A549 (cell line): ENCODE results near the gene SNTG2. TPM values are rescaled to one million over a fixed set of nuclear protein-coding genes. Genes with fewer than 3 reads are reported as not detected.
A peak's percentile ranks its signal among the peaks of the same experiment; 100 is the strongest.

Experiments used
- ATAC-seq, 2 experiments: fragments of 200-7000 bp in 1 of 2; fragments of >200 bp in 1 of 2; cut with Nextera tagmentation in 1 of 2; cut with Tn5 transposase in 1 of 2; 3 replicates each; pipeline versions ENCODE4 v1.8.0 to v1.9.1; 2018 to 2020; ENCODE audit warnings: mild to moderate bottlenecking in 1 of 2, moderate library complexity in 1 of 2
- CTCF ChIA-PET: fragments of 300-600 bp; sonication (Branson Sonifier 250); formaldehyde crosslinking; extraction: SDS; loops from one replicate; lab custom pipeline; 2021; ENCODE audit warnings: antibody characterized with exemption, inconsistent platforms; lab: Yijun Ruan, JAX
- POLR2A ChIA-PET: fragments of 350-600 bp; formaldehyde crosslinking; extraction: SDS; loops from one replicate; lab custom pipeline; 2021; ENCODE audit warnings: antibody characterized with exemption, inconsistent platforms; lab: Yijun Ruan, JAX
- DNase-seq, 2 experiments: peaks; one replicate each; pipeline versions ENCODE4 v3.0.0 to v3.0.0-alpha.2; 2011 to 2016; ENCODE audit warnings: low read depth in 1 of 2, low spot score in 1 of 2
- FAIRE-seq: peaks from 2 replicates; lab custom pipeline; 2011; peaks lifted over from hg19 to GRCh38; lab: Jason Lieb, UNC
- H3K27ac ChIP-seq, 2 experiments: fragments of >200 bp; sonication (Bioruptor Twin); formaldehyde crosslinking; 3 replicates each; pipeline ENCODE4 v1.5.1; 2016 to 2017
- H3K4me1 ChIP-seq: fragments of >200 bp; sonication (Bioruptor Twin); formaldehyde crosslinking; 3 replicates; pipeline ENCODE4 v1.6.1; 2016
- H3K4me2 ChIP-seq: fragments of >200 bp; sonication (Bioruptor Twin); formaldehyde crosslinking; 3 replicates; pipeline ENCODE4 v1.6.1; 2016
- H3K4me3 ChIP-seq: fragments of >200 bp; sonication (Bioruptor Twin); formaldehyde crosslinking; 3 replicates; pipeline ENCODE4 v1.5.1; 2016
- H3K9me3 ChIP-seq: fragments of >200 bp; sonication (Bioruptor Twin); formaldehyde crosslinking; 3 replicates; pipeline ENCODE4 v1.6.1; 2016
- CBX2 ChIP-seq: fragments of 200-600 bp; sonication (generic); IDR thresholded peaks from 2 replicates; pipeline ENCODE4 v1.6.1; 2016; ENCODE audit warnings: low read depth, mild to moderate bottlenecking, borderline replicate concordance
- CHD2 ChIP-seq: fragments of 150-350 bp; IDR thresholded peaks from 2 replicates; pipeline ENCODE4 v1.6.1; 2014; ENCODE audit warnings: low read length; ENCODE audit not compliant: partially characterized antibody
- CHD4 ChIP-seq: fragments of 200-600 bp; sonication (generic); IDR thresholded peaks from 2 replicates; pipeline ENCODE4 v1.6.1; 2016; ENCODE audit warnings: antibody characterized with exemption, mild to moderate bottlenecking, borderline replicate concordance
- CTCF ChIP-seq: fragments of >200 bp; sonication (Bioruptor Twin); formaldehyde crosslinking; IDR thresholded peaks from 3 replicates; pipeline ENCODE4 v1.5.1; 2016
- EHF ChIP-seq: fragments of 250-450 bp; sonication (Bioruptor Pico); IDR thresholded peaks from 2 replicates; pipeline ENCODE4 v1.5.0; 2020; ENCODE audit warnings: mild to moderate bottlenecking
- FOSB ChIP-seq: fragments of 250-450 bp; sonication (Bioruptor Pico); IDR thresholded peaks from 2 replicates; pipeline ENCODE4 v1.5.0; 2020; ENCODE audit warnings: mild to moderate bottlenecking, moderate library complexity
- FOSL2 ChIP-seq, 2 experiments: fragments of 450-650 bp in 1 of 2; fragments of >200 bp in 1 of 2; sonication (Bioruptor Twin) in 1 of 2; formaldehyde crosslinking; IDR thresholded peaks; 2 replicates each; pipeline versions ENCODE4 v1.5.0 to v1.6.1; 2016 to 2020; ENCODE audit warnings: mild to moderate bottlenecking in 1 of 2, moderate library complexity in 1 of 2
- GATA3 ChIP-seq: IDR thresholded peaks from 2 replicates; pipeline ENCODE4 v1.6.1; 2012; ENCODE audit warnings: borderline replicate concordance
- HOXA7 ChIP-seq: fragments of 250-450 bp; sonication (Bioruptor Pico); IDR thresholded peaks from 2 replicates; pipeline ENCODE4 v1.5.0; 2020; ENCODE audit warnings: mild to moderate bottlenecking, moderate library complexity
- JUNB ChIP-seq: fragments of >200 bp; sonication (Bioruptor Twin); formaldehyde crosslinking; IDR thresholded peaks from 2 replicates; pipeline ENCODE4 v1.6.1; 2016
- MAFK ChIP-seq: fragments of 450-650 bp; IDR thresholded peaks from 2 replicates; pipeline ENCODE4 v1.6.1; 2014; ENCODE audit not compliant: partially characterized antibody
- MAX ChIP-seq: IDR thresholded peaks from 2 replicates; pipeline ENCODE4 v1.6.1; 2012
- MYC ChIP-seq: IDR thresholded peaks from 2 replicates; pipeline ENCODE4 v1.6.1; 2012; ENCODE audit warnings: mild to moderate bottlenecking, inconsistent platforms, low read length, improper control_type of control experiment, borderline replicate concordance
- NPAS2 ChIP-seq: fragments of 250-450 bp; sonication (Bioruptor Pico); IDR thresholded peaks from 2 replicates; pipeline ENCODE4 v1.8.0; 2022; ENCODE audit warnings: mild to moderate bottlenecking, moderate library complexity, borderline replicate concordance
- RAD21 ChIP-seq, 2 experiments: fragments of >200 bp in 1 of 2; sonication (Bioruptor Twin) in 1 of 2; formaldehyde crosslinking in 1 of 2; IDR thresholded peaks in 1 of 2; conservative IDR thresholded peaks in 1 of 2; 2 replicates in 1 of 2; 3 replicates in 1 of 2; pipeline ENCODE4 v1.6.1; 2012 to 2018; ENCODE audit warnings: inconsistent platforms in 1 of 2
- RARB ChIP-seq: fragments of 250-450 bp; sonication (Bioruptor Pico); IDR thresholded peaks from 2 replicates; pipeline ENCODE4 v1.8.0; 2021; ENCODE audit warnings: mild to moderate bottlenecking, moderate library complexity
- RCOR1 ChIP-seq: fragments of 150-350 bp; IDR thresholded peaks from 2 replicates; pipeline ENCODE4 v1.6.1; 2014; ENCODE audit warnings: antibody characterized with exemption, low read length, low read depth
- RNF2 ChIP-seq: fragments of 200-600 bp; sonication (generic); IDR thresholded peaks from 2 replicates; pipeline ENCODE4 v1.6.1; 2016; ENCODE audit warnings: low read depth, mild to moderate bottlenecking, antibody characterized with exemption, moderate library complexity, borderline replicate concordance
- SMC3 ChIP-seq: fragments of >200 bp; sonication (Bioruptor Twin); formaldehyde crosslinking; IDR thresholded peaks from 3 replicates; pipeline ENCODE4 v1.6.1; 2018; ENCODE audit warnings: inconsistent platforms
- SREBF2 ChIP-seq: fragments of 450-650 bp; IDR thresholded peaks from 2 replicates; pipeline ENCODE4 v1.6.1; 2014; ENCODE audit warnings: mild to moderate bottlenecking, moderate library complexity
- USF2 ChIP-seq: fragments of 450-650 bp; IDR thresholded peaks from 2 replicates; pipeline ENCODE4 v1.6.1; 2014; ENCODE audit warnings: antibody characterized with exemption
- ZC3H11A ChIP-seq: fragments of 450-650 bp; IDR thresholded peaks from 2 replicates; pipeline ENCODE4 v1.6.1; 2014; ENCODE audit warnings: antibody characterized with exemption, mild to moderate bottlenecking
- ZFP36 ChIP-seq: fragments of 450-650 bp; IDR thresholded peaks from 2 replicates; pipeline ENCODE4 v1.6.1; 2014; ENCODE audit warnings: borderline replicate concordance; ENCODE audit not compliant: partially characterized antibody
- ZNF302 ChIP-seq: fragments of 250-450 bp; sonication (Bioruptor Pico); IDR thresholded peaks from 2 replicates; pipeline ENCODE4 v1.9.0; 2021; ENCODE audit warnings: inconsistent platforms, mild to moderate bottlenecking, moderate library complexity
- ZSCAN20 ChIP-seq: fragments of 250-450 bp; sonication (Bioruptor Pico); IDR thresholded peaks from 2 replicates; pipeline ENCODE4 v1.8.0; 2022; ENCODE audit warnings: mild to moderate bottlenecking, moderate library complexity
- WGBS: methylation state at CpG from one replicate; pipeline ENCODE4 v1.1.6; 2017; ENCODE audit errors: missing lambda C conversion rate; 5-methylcytosine and 5-hydroxymethylcytosine counted together
- polyA plus RNA-seq, 4 experiments: library from polyadenylated mRNA; depleted of rRNA in 3 of 4; stranded (reverse); fragments of >200 nt; fragmentation: RNase III in 1 of 4; extraction: RNeasy Plus Mini Kit Qiagen cat#74134 plus additional on column Dnase treatment in 1 of 4; gene quantifications; 2 replicates in 3 of 4; 3 replicates in 1 of 4; pipeline ENCODE4 v1.2.3, GENCODE V29; 2011 to 2017
- TF ChIP-seq, protein P1 (sequence below): fragments of 250-450 bp; sonication (Bioruptor Pico); IDR thresholded peaks from 2 replicates; pipeline ENCODE4 v1.5.0; 2020; ENCODE audit warnings: low read depth, mild to moderate bottlenecking, moderate library complexity
- TF ChIP-seq, protein P2 (sequence below): IDR thresholded peaks from 2 replicates; pipeline ENCODE4 v1.6.1; 2012; ENCODE audit warnings: low read depth, borderline replicate concordance
- TF ChIP-seq, protein P3 (sequence below): IDR thresholded peaks from 2 replicates; pipeline ENCODE4 v1.6.1; 2012

The SNTG2 gene
- polyA plus RNA-seq, 2 of the 4 experiments (the other 2 are of a cell fraction) = not detected

- DNase-seq (no peak), FAIRE-seq (no peak), ATAC-seq (no peak)
- Histone ChIP-seq H3K4me1 (no peaks in the 10 kb centered on the region), H3K27ac (no peak overlapping the region), H3K9me3 (no peaks in the 10 kb centered on the region), H3K4me3 (no peak overlapping the region), H3K4me2 (no peak overlapping the region)
- POLR2A ChIA-PET = no interaction called here
- WGBS = 54% methylated on average over 10 of the region's 20 CpGs
- TF ChIP-seq ZC3H11A = no peak
- TF ChIP-seq, protein P1, sequence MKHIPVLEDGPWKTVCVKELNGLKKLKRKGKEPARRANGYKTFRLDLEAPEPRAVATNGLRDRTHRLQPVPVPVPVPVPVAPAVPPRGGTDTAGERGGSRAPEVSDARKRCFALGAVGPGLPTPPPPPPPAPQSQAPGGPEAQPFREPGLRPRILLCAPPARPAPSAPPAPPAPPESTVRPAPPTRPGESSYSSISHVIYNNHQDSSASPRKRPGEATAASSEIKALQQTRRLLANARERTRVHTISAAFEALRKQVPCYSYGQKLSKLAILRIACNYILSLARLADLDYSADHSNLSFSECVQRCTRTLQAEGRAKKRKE (CRISPR knock-in tag) = no peak
- no peak for TF ChIP-seq JUNB
- TF ChIP-seq FOSB = no peak
- TF ChIP-seq RAD21 (conservative IDR thresholded peaks at IDR 0.05 in 1 of 2, IDR thresholded peaks at IDR 0.05 in 1 of 2) = no peak
- no peak for TF ChIP-seq USF2
- TF ChIP-seq CHD2 = no peak
- no peak for TF ChIP-seq CHD4
- TF ChIP-seq GATA3 = no peak
- TF ChIP-seq RCOR1 = no peak
- TF ChIP-seq EHF (CRISPR knock-in tag) = no peak
- TF ChIP-seq HOXA7 = no peak
- CTCF ChIA-PET = no interaction called here
Measured at GRCh38 chr2:1134629-1135028, 184.0 kb downstream of the SNTG2 start.

GRCh38 chr2:1136067-1136466 lies 185.4 kb downstream of the SNTG2 start:
- Histone ChIP-seq H3K4me3 (no peak overlapping the region), H3K9me3 (no peaks in the 10 kb centered on the region), H3K4me1 (no peaks in the 10 kb centered on the region), H3K4me2 (no peak overlapping the region), H3K27ac (no peak overlapping the region)
- 46% methylated on average over 7 of the region's 7 CpGs for WGBS
- FAIRE-seq = no peak
- CTCF ChIA-PET = interaction anchor here (0.7 kb wide), 1 partner anchor 17 kb away, joined by 3 read pairs; no protein-coding TSS in a partner anchor
- POLR2A ChIA-PET = no interaction called here
- ATAC-seq = no peak
- TF ChIP-seq ZFP36 (no peak), CTCF (0 out of 3 replicates have a peak, but pooled peaks have one; percentile 5)
- DNase-seq = no peak

DNA sequence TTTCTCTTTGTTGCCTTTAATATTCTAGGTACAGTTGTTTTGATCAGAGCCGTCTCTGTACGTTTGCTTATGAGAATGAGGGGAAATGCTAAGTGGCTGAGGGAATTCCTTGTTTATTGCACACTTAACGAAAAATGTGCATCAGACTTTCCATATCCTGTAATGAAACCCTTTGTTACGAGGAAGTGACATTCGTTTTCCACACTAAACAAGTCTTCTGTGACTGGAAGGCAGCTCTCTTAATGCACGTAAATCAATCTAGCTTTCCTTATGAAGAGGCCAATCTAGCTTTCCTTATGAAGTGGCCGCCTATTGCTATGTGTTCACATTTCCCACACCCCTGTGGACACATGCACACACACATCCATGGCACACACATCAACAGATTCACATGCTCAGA lies 186.2 kb downstream of the SNTG2 start:
- FAIRE-seq = no peak
- POLR2A ChIA-PET = no interaction called here
- no peak for TF ChIP-seq ZSCAN20 (CRISPR knock-in tag)
- TF ChIP-seq RAD21 (conservative IDR thresholded peaks at IDR 0.05 in 1 of 2, IDR thresholded peaks at IDR 0.05 in 1 of 2) = no peak
- TF ChIP-seq FOSL2 (IDR thresholded peaks at IDR 0.05) = no peak
- TF ChIP-seq FOSL2 (CRISPR knock-in tag; IDR thresholded peaks at IDR 0.05) = no peak
- no peak for TF ChIP-seq NPAS2
- TF ChIP-seq MAFK = no peak
- no peak for TF ChIP-seq MAX
- no peak for TF ChIP-seq FOSB
- no peak for TF ChIP-seq JUNB
- TF ChIP-seq SREBF2 = no peak
- TF ChIP-seq, protein P2, sequence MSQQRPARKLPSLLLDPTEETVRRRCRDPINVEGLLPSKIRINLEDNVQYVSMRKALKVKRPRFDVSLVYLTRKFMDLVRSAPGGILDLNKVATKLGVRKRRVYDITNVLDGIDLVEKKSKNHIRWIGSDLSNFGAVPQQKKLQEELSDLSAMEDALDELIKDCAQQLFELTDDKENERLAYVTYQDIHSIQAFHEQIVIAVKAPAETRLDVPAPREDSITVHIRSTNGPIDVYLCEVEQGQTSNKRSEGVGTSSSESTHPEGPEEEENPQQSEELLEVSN = no peak
- no peak for TF ChIP-seq RNF2
- no peak for TF ChIP-seq MYC
- TF ChIP-seq, protein P3, sequence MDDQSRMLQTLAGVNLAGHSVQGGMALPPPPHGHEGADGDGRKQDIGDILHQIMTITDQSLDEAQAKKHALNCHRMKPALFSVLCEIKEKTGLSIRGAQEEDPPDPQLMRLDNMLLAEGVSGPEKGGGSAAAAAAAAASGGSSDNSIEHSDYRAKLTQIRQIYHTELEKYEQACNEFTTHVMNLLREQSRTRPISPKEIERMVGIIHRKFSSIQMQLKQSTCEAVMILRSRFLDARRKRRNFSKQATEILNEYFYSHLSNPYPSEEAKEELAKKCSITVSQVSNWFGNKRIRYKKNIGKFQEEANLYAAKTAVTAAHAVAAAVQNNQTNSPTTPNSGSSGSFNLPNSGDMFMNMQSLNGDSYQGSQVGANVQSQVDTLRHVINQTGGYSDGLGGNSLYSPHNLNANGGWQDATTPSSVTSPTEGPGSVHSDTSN = no peak
- no peak for TF ChIP-seq SMC3
- TF ChIP-seq RARB (CRISPR knock-in tag) = no peak
- TF ChIP-seq CBX2 = no peak
- no peak for TF ChIP-seq ZNF302 (CRISPR knock-in tag)
- TF ChIP-seq GATA3 = no peak
- TF ChIP-seq, protein P1 (CRISPR knock-in tag) = no peak

More for the DNA sequence above, 186.2 kb downstream of the SNTG2 start:
- CTCF ChIA-PET = interaction anchor here (0.7 to 1.5 kb wide), 2 partner anchors 13 to 18 kb away, joined by 3 to 4 read pairs; no protein-coding TSS in a partner anchor
- WGBS = 5% methylated on average over 7 of the region's 7 CpGs
- Histone ChIP-seq H3K4me2 (no peak overlapping the region), H3K27ac (no peak overlapping the region), H3K4me3 (no peak overlapping the region), H3K4me1 (no peaks in the 10 kb centered on the region), H3K9me3 (no peaks in the 10 kb centered on the region)
- DNase-seq (no peak), ATAC-seq (no peak)
